Psoas muscle (tissue), 8 donors: ENCODE data around the gene FGGY. TPM values are rescaled to one million over a fixed set of nuclear protein-coding genes. Genes with fewer than 3 reads are reported as not detected.

Source experiments
- ATAC-seq, 4 donors: fragments of 200-7000 bp; cut with Tn5 transposase; one replicate each; pipeline ENCODE4 v1.9.1; 2020; ENCODE audit warnings: moderate library complexity in 3 of 4, mild to moderate bottlenecking in 2 of 4
- DNase-seq, 2 donors: peaks; one replicate each; pipeline ENCODE4 v3.0.0-alpha.2; 2020
- H3K27ac ChIP-seq: fragments of 200-600 bp; one replicate; pipeline ENCODE4 v1.8.0; 2022
- H3K27me3 ChIP-seq, 3 donors: fragments of 200-600 bp in 1 of 3; one replicate each; pipeline versions ENCODE4 v1.6.1 to v1.8.0; 2013 to 2022; ENCODE audit warnings: low read length in 2 of 3, mild to moderate bottlenecking in 2 of 3, moderate library complexity in 1 of 3; ENCODE audit not compliant: insufficient read depth in 3 of 3
- H3K36me3 ChIP-seq, 2 donors: fragments of 200-600 bp in 1 of 2; one replicate each; pipeline versions ENCODE4 v1.6.1 to v1.8.0; 2013 to 2022; ENCODE audit warnings: low read depth in 1 of 2, mild to moderate bottlenecking in 1 of 2, moderate library complexity in 1 of 2; ENCODE audit not compliant: insufficient read depth in 1 of 2
- H3K4me1 ChIP-seq: fragments of 200-600 bp; one replicate; pipeline ENCODE4 v1.8.0; 2022
- H3K4me3 ChIP-seq: fragments of 200-600 bp; one replicate; pipeline ENCODE4 v1.8.0; 2022; ENCODE audit warnings: mild to moderate bottlenecking
- H3K9me3 ChIP-seq: fragments of 200-600 bp; one replicate; pipeline ENCODE4 v1.8.0; 2022
- CTCF ChIP-seq: fragments of 200-600 bp; IDR thresholded peaks from one replicate; pipeline ENCODE4 v1.8.0; 2022; ENCODE audit warnings: antibody characterized with exemption
- WGBS, 3 donors: extraction: QIAGEN DNeasy Blood & Tissue Kit; methylation state at CpG; one replicate each; pipeline versions ENCODE4 v1.1.6 to v1.1.7; 2013; 5-methylcytosine and 5-hydroxymethylcytosine counted together
- intact Hi-C, 2 donors: fragments of 100-400 bp; cut with DNase I; formaldehyde crosslinking; loops; one replicate each; pipeline versions ENCODE4 v1.11.0 to v1.14.2; 2022
- polyA plus RNA-seq, 3 donors: library from polyadenylated mRNA; stranded (reverse); fragments of 200-250 nt; gene quantifications; one replicate each; pipeline ENCODE4 v1.2.3, GENCODE V29; 2013
- total RNA-seq, 4 donors: library from RNA; stranded (reverse); fragmentation: NEBNext Ultra II Directional in 2 of 4; extraction: Animal tissue kit (Norgen Biotek cat#: 25700) in 2 of 4; gene quantifications; one replicate each; pipeline versions ENCODE4 v1.2.1 to v1.2.4, GENCODE V29; 2021 to 2023
- donor health status: healthy with polysubstance abuse.
- donor health status: DM: no; HTN: no; CAD: no; lungs with moderate emphysema.
- donor health status: Bipolar disorder and iron deficiency.
- donor health status: healthy.
- donor health status: DM: yes; HTN: yes; CAD: no.
- donor health status: DM: no; HTN: no; CAD: no.
- donor health status: DM: no; HTN: no; CAD: no.
- donor health status: DM: yes; HTN: yes; CAD: no.

Gene FGGY
- total and polyA plus RNA-seq, 7 donors = 11.9 to 72.2 (median 46.5) TPM

GRCh38 chr1:59309795-59310548, 13.1 kb downstream of the FGGY start:
- no peak for TF ChIP-seq CTCF
- no peaks in the 10 kb centered on the region for H3K36me3 ChIP-seq
- no peaks in the 10 kb centered on the region for H3K27me3 ChIP-seq
- DNase-seq (no peak), ATAC-seq (peak in 3 of 4 donors; percentile 68 to 74 (median 71))
- peaks cover 26% of the 10 kb centered on the region for H3K4me1 ChIP-seq
- 49 to 76% (median 56%) methylated on average over 5 of the region's 5 CpGs for WGBS, 3 donors
- H3K4me3 ChIP-seq = peak overlapping the region; percentile 64
- intact Hi-C loops = no loop called here
- H3K9me3 ChIP-seq = peaks cover 10% of the 10 kb centered on the region
- peak overlapping the region; percentile 74 for H3K27ac ChIP-seq

- DNase-seq (no peak), ATAC-seq (peak in 2 of 4 donors; percentile 39 to 55)
- Histone ChIP-seq H3K4me1 (peaks cover 26% of the 10 kb centered on the region), H3K27ac (peak overlapping the region; percentile 74), H3K4me3 (peak overlapping the region; percentile 64), H3K36me3 (no peaks in the 10 kb centered on the region), H3K27me3 (no peaks in the 10 kb centered on the region), H3K9me3 (peaks cover 2% of the 10 kb centered on the region)
- WGBS, 3 donors = 42 to 78% (median 52%) methylated on average over 5 of the region's 5 CpGs
- intact Hi-C loops = no loop called here
- TF ChIP-seq CTCF = no peak
Measured at GRCh38 chr1:59310549-59311250, 13.8 kb downstream of the FGGY start.

GRCh38 chr1:59314776-59315528, 18.1 kb downstream of the FGGY start:
- WGBS, 3 donors = 96 to 99% (median 98%) methylated on average over 2 of the region's 2 CpGs

More at GRCh38 chr1:59314776-59315528, 18.1 kb downstream of the FGGY start:
- DNase-seq (no peak), ATAC-seq (no peak)
- TF ChIP-seq CTCF = no peak
- Histone ChIP-seq H3K4me3 (no peak overlapping the region), H3K27me3 (no peaks in the 10 kb centered on the region), H3K27ac (no peak overlapping the region), H3K4me1 (peaks cover 45% of the 10 kb centered on the region), H3K9me3 (no peaks in the 10 kb centered on the region), H3K36me3 (no peaks in the 10 kb centered on the region)
- intact Hi-C loops = loop anchor here in 1 of 2 donors (5.0 kb wide), 1 partner anchor 42 kb away; no protein-coding TSS in a partner anchor
